WTC11 (cell line): ENCODE data around the gene IFI44. TPM values are rescaled to one million over a fixed set of nuclear protein-coding genes. Genes with fewer than 3 reads are reported as not detected.

Experiments
- ATAC-seq: fragments of 200-7000 bp; cut with Tn5 transposase; 2 replicates; pipeline ENCODE4 v1.10.0; 2021; ENCODE audit warnings: mild to moderate bottlenecking, moderate library complexity
- CTCF ChIA-PET: fragments of 300-600 bp; sonication (Branson Sonifier 250); formaldehyde crosslinking; loops from one replicate; lab custom pipeline; 2021; ENCODE audit warnings: antibody characterized with exemption; lab: Charles Lee
- POLR2A ChIA-PET: fragments of 350-600 bp; sonication (Branson Sonifier 250); formaldehyde crosslinking; loops from one replicate; lab custom pipeline; 2021; ENCODE audit warnings: antibody characterized with exemption; lab: Charles Lee
- DNase-seq: peaks from one replicate; pipeline ENCODE4 v3.0.0; 2021; ENCODE audit warnings: low spot score
- H3K27ac Mint-ChIP-seq: 2 replicates; pipeline ENCODE4 v1.8.0; 2021; ENCODE audit warnings: mixed read lengths
- H3K27me3 Mint-ChIP-seq: 2 replicates; pipeline ENCODE4 v1.8.0; 2021; ENCODE audit warnings: low read depth, mild to moderate bottlenecking, moderate library complexity, mixed read lengths
- H3K36me3 Mint-ChIP-seq: 2 replicates; pipeline ENCODE4 v1.8.0; 2021; ENCODE audit warnings: mixed read lengths
- H3K4me1 Mint-ChIP-seq: 2 replicates; pipeline ENCODE4 v1.8.0; 2022; ENCODE audit warnings: mixed read lengths
- H3K4me3 Mint-ChIP-seq: 2 replicates; pipeline ENCODE4 v1.8.0; 2021; ENCODE audit warnings: mild to moderate bottlenecking, moderate library complexity, mixed read lengths
- H3K9me3 Mint-ChIP-seq: 2 replicates; pipeline ENCODE4 v1.8.0; 2021; ENCODE audit warnings: mixed read lengths
- E2F1 ChIP-seq: sonication (generic); formaldehyde crosslinking; IDR thresholded peaks from 2 replicates; pipeline ENCODE4 v1.8.0; 2022; ENCODE audit warnings: mild to moderate bottlenecking, missing genetic modification reagents
- E2F4 ChIP-seq: sonication (generic); formaldehyde crosslinking; IDR thresholded peaks from 2 replicates; pipeline ENCODE4 v1.8.1; 2022; ENCODE audit warnings: low read depth, mild to moderate bottlenecking, moderate library complexity, missing genetic modification reagents, borderline replicate concordance
- ETV6 ChIP-seq: sonication (generic); formaldehyde crosslinking; IDR thresholded peaks from 2 replicates; pipeline ENCODE4 v1.8.1; 2022; ENCODE audit warnings: mild to moderate bottlenecking, missing genetic modification reagents
- GABPB1 ChIP-seq: sonication (generic); formaldehyde crosslinking; IDR thresholded peaks from 2 replicates; pipeline ENCODE4 v1.8.1; 2023; ENCODE audit warnings: mild to moderate bottlenecking, missing genetic modification reagents
- MXD4 ChIP-seq: fragments of 250-450 bp; sonication (Bioruptor Pico); IDR thresholded peaks from 2 replicates; pipeline ENCODE4 v1.8.0; 2021; ENCODE audit warnings: mild to moderate bottlenecking, moderate library complexity, borderline replicate concordance
- OVOL2 ChIP-seq: fragments of 250-450 bp; sonication (Bioruptor Pico); IDR thresholded peaks from 2 replicates; pipeline ENCODE4 v1.9.0; 2021; ENCODE audit warnings: mild to moderate bottlenecking, borderline replicate concordance
- PRDM15 ChIP-seq: sonication (generic); formaldehyde crosslinking; IDR thresholded peaks from 2 replicates; pipeline ENCODE4 v1.8.0; 2022; ENCODE audit warnings: missing genetic modification reagents
- ZNF121 ChIP-seq: sonication (generic); formaldehyde crosslinking; IDR thresholded peaks from 2 replicates; pipeline ENCODE4 v1.8.0; 2023; ENCODE audit warnings: missing genetic modification reagents
- ZNF423 ChIP-seq: fragments of 250-450 bp; sonication (Bioruptor Pico); IDR thresholded peaks from 2 replicates; pipeline ENCODE4 v2.1.2; 2022; ENCODE audit warnings: mild to moderate bottlenecking, moderate library complexity
- ZNF671 ChIP-seq: fragments of 250-450 bp; sonication (Bioruptor Pico); IDR thresholded peaks from 2 replicates; pipeline ENCODE4 v1.8.0; 2021; ENCODE audit warnings: mild to moderate bottlenecking
- ZSCAN18 ChIP-seq: fragments of 250-450 bp; sonication (Bioruptor Pico); IDR thresholded peaks from 2 replicates; pipeline ENCODE4 v2.1.2; 2022; ENCODE audit warnings: mild to moderate bottlenecking, moderate library complexity
- total RNA-seq: library from RNA; stranded (reverse); gene quantifications from 3 replicates; pipeline ENCODE4 v1.2.3, GENCODE V29; 2021
- TF ChIP-seq, protein P1 (sequence below): sonication (generic); formaldehyde crosslinking; IDR thresholded peaks from 2 replicates; pipeline ENCODE4 v1.8.0; 2023; ENCODE audit warnings: missing genetic modification reagents, mild to moderate bottlenecking, borderline replicate concordance
- TF ChIP-seq, protein P2 (sequence below): fragments of 250-450 bp; sonication (Bioruptor Pico); IDR thresholded peaks from 2 replicates; pipeline ENCODE4 v1.8.0; 2021; ENCODE audit warnings: mild to moderate bottlenecking
- TF ChIP-seq, protein P3 (sequence below): sonication (generic); formaldehyde crosslinking; IDR thresholded peaks from 2 replicates; pipeline ENCODE4 v1.8.1; 2022; ENCODE audit warnings: missing genetic modification reagents, borderline replicate concordance

Gene IFI44
- total RNA-seq, 1 experiment from 2014 or later, result 0.15 TPM

GRCh38 chr1:78687315-78687714 lies 37.7 kb downstream of the IFI44 start:
- Mint-ChIP-seq H3K4me3 (no peak overlapping the region), H3K36me3 (peaks cover 8% of the 10 kb centered on the region), H3K27me3 (no peaks in the 10 kb centered on the region), H3K27ac (no peak overlapping the region), H3K9me3 (peaks cover 14% of the 10 kb centered on the region), H3K4me1 (peaks cover 4% of the 10 kb centered on the region)
- DNase-seq (no peak), ATAC-seq (no peak)
- POLR2A ChIA-PET, result no interaction called here
- CTCF ChIA-PET, result no interaction called here
- no peak for TF ChIP-seq ZNF423 (CRISPR knock-in tag)
- TF ChIP-seq, protein P1, sequence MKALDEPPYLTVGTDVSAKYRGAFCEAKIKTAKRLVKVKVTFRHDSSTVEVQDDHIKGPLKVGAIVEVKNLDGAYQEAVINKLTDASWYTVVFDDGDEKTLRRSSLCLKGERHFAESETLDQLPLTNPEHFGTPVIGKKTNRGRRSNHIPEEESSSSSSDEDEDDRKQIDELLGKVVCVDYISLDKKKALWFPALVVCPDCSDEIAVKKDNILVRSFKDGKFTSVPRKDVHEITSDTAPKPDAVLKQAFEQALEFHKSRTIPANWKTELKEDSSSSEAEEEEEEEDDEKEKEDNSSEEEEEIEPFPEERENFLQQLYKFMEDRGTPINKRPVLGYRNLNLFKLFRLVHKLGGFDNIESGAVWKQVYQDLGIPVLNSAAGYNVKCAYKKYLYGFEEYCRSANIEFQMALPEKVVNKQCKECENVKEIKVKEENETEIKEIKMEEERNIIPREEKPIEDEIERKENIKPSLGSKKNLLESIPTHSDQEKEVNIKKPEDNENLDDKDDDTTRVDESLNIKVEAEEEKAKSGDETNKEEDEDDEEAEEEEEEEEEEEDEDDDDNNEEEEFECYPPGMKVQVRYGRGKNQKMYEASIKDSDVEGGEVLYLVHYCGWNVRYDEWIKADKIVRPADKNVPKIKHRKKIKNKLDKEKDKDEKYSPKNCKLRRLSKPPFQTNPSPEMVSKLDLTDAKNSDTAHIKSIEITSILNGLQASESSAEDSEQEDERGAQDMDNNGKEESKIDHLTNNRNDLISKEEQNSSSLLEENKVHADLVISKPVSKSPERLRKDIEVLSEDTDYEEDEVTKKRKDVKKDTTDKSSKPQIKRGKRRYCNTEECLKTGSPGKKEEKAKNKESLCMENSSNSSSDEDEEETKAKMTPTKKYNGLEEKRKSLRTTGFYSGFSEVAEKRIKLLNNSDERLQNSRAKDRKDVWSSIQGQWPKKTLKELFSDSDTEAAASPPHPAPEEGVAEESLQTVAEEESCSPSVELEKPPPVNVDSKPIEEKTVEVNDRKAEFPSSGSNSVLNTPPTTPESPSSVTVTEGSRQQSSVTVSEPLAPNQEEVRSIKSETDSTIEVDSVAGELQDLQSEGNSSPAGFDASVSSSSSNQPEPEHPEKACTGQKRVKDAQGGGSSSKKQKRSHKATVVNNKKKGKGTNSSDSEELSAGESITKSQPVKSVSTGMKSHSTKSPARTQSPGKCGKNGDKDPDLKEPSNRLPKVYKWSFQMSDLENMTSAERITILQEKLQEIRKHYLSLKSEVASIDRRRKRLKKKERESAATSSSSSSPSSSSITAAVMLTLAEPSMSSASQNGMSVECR (CRISPR knock-in tag), result no peak
- TF ChIP-seq E2F4 (CRISPR knock-in tag), result no peak
- no peak for TF ChIP-seq PRDM15 (CRISPR knock-in tag)

DNA sequence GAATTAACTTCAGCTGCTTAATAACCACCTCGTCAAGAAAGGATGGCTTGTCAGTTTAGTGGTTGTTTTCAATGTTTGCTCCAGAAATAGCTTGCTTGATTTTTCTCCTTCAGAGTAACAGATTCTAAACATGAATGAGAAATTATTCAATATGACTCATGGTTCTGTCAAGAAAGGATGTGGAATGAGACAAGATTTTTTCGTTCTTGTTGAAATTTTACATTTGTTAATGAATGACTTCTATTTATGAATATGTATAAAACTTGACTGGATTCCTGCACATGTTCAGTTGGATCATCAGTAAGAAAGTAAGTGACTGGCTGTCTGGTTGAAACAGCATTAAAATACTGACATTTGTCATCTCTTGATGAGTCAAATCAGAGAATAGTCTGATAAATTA lies 38.3 kb downstream of the IFI44 start:
- CTCF ChIA-PET, result no interaction called here
- Mint-ChIP-seq H3K4me3 (no peak overlapping the region), H3K36me3 (peaks cover 8% of the 10 kb centered on the region), H3K27ac (no peak overlapping the region)
- no peak for DNase-seq
- no peak for TF ChIP-seq E2F1 (CRISPR knock-in tag)
- TF ChIP-seq GABPB1, result no peak
- TF ChIP-seq, all 79 proteins: peak for 0
- POLR2A ChIA-PET, result no interaction called here
- Mint-ChIP-seq H3K9me3 (peaks cover 17% of the 10 kb centered on the region), H3K4me1 (peaks cover 4% of the 10 kb centered on the region), H3K27me3 (no peaks in the 10 kb centered on the region)
- ATAC-seq, result no peak

DNA sequence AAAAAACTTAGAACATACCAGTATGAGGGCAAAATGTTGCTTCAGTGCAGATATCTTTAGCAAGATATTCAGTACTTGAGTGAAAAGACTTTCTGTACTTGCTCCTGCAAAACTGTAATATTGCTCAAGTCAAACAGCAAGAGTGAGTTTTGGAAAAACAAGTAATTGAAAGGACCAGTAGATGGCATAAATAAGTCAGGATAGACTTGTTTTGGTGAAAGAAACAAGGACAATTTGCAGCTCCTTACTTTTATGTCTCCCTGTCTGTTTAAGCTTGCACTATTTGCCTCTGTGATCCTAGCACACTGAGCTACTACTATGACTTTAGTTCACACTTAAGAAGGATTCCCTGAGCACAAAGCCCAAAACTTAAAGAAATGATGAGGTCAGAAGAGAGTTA lies 39.1 kb downstream of the IFI44 start:
- no peak for TF ChIP-seq ZNF121 (CRISPR knock-in tag)
- no peak for TF ChIP-seq ZNF671 (CRISPR knock-in tag)
- TF ChIP-seq, protein P2, sequence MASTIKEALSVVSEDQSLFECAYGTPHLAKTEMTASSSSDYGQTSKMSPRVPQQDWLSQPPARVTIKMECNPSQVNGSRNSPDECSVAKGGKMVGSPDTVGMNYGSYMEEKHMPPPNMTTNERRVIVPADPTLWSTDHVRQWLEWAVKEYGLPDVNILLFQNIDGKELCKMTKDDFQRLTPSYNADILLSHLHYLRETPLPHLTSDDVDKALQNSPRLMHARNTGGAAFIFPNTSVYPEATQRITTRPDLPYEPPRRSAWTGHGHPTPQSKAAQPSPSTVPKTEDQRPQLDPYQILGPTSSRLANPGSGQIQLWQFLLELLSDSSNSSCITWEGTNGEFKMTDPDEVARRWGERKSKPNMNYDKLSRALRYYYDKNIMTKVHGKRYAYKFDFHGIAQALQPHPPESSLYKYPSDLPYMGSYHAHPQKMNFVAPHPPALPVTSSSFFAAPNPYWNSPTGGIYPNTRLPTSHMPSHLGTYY (CRISPR knock-in tag), result no peak
- TF ChIP-seq OVOL2 (CRISPR knock-in tag), result no peak
- TF ChIP-seq, protein P3, sequence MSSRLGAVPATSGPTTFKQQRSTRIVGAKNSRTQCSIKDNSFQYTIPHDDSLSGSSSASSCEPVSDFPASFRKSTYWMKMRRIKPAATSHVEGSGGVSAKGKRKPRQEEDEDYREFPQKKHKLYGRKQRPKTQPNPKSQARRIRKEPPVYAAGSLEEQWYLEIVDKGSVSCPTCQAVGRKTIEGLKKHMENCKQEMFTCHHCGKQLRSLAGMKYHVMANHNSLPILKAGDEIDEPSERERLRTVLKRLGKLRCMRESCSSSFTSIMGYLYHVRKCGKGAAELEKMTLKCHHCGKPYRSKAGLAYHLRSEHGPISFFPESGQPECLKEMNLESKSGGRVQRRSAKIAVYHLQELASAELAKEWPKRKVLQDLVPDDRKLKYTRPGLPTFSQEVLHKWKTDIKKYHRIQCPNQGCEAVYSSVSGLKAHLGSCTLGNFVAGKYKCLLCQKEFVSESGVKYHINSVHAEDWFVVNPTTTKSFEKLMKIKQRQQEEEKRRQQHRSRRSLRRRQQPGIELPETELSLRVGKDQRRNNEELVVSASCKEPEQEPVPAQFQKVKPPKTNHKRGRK (CRISPR knock-in tag), result no peak
- TF ChIP-seq MXD4, result no peak
- TF ChIP-seq ETV6, result no peak
- TF ChIP-seq ZSCAN18 (CRISPR knock-in tag), result no peak
- no peak overlapping the region for H3K27ac Mint-ChIP-seq
- peaks cover 8% of the 10 kb centered on the region for H3K36me3 Mint-ChIP-seq
- CTCF ChIA-PET, result interaction anchor here (0.9 to 1.0 kb wide), 2 partner anchors 10 to 151 kb away, joined by 3 to 7 read pairs; no protein-coding TSS in a partner anchor
- peak; percentile 32; the same call in 1 of the 2 replicates for ATAC-seq
- no peak overlapping the region for H3K4me3 Mint-ChIP-seq
- peaks cover 17% of the 10 kb centered on the region for H3K9me3 Mint-ChIP-seq
- no peak for DNase-seq
- POLR2A ChIA-PET, result no interaction called here
- no peaks in the 10 kb centered on the region for H3K27me3 Mint-ChIP-seq
- H3K4me1 Mint-ChIP-seq, result peaks cover 4% of the 10 kb centered on the region
